NT2/D1 (cell line): Measurements from ENCODE around the gene INHBB.

ENCODE experiments used
- SUZ12 ChIP-seq: IDR thresholded peaks from 2 replicates; pipeline ENCODE4 v1.6.1; 2011; ENCODE audit not compliant: insufficient read length, insufficient read depth; ENCODE audit errors: extremely low read depth
- YY1 ChIP-seq: IDR thresholded peaks from 2 replicates; pipeline ENCODE4 v1.6.1; 2011; ENCODE audit not compliant: insufficient read length, insufficient read depth
- ZNF274 ChIP-seq: IDR thresholded peaks from 2 replicates; pipeline ENCODE4 v1.6.1; 2011; ENCODE audit warnings: mild to moderate bottlenecking, low read depth, low read length

- TF ChIP-seq YY1 (no peak), ZNF274 (no peak), SUZ12 (no peak)
These were observed 4.0 kb upstream of the INHBB start for GRCh38 chr2:120341977-120342376.
